Measurements from ENCODE around the gene PPP2R5E. TPM values are rescaled to one million over a fixed set of nuclear protein-coding genes. Genes with fewer than 3 reads are reported as not detected.

PPP2R5E gene
- total RNA-seq, 2 donors from 2014 or later = 17.3 to 18.7 TPM

- Histone ChIP-seq H3K4me1 (peaks cover 0 to 52% of the 10 kb centered on the region in 2 donors), H3K36me3 (no peaks in the 10 kb centered on the region), H3K4me3 (no peak overlapping the region), H3K27me3 (no peaks in the 10 kb centered on the region), H3K9me3 (no peaks in the 10 kb centered on the region), H3K27ac (peak overlapping the region; percentile 66 to 76)
- peak; percentile 78 for DNase-seq (ENCODE audit: low spot score)
- TF ChIP-seq CTCF (IDR thresholded peaks at IDR 0.05) = no peak
Measured at GRCh38 chr14:63435838-63436237, 107.3 kb downstream of the PPP2R5E start.

DNA sequence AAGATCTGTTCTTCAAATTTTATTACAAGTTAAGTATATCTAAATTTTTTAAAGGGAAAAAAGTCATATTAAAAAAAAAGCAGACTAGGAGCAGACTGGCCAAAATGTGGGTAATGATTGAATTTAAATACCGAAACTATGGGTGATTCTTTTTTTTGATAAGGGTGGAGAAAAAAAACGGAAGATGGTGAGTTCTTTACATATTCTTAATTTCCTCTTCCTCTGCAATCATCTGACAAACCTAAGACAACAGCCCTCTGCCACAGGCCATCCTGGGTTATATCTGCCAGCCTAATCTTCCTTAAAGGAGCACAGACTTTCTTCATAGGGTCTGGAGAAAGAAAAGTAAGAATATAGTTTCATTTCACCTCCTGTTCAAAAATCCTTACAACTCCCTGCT, 108.0 kb downstream of the PPP2R5E start:
- H3K27me3 ChIP-seq = no peaks in the 10 kb centered on the region
- no peaks in the 10 kb centered on the region for H3K36me3 ChIP-seq
- H3K9me3 ChIP-seq = no peaks in the 10 kb centered on the region
- no peak for TF ChIP-seq CTCF (IDR thresholded peaks at IDR 0.05)
- no peak overlapping the region for H3K4me3 ChIP-seq
- peak overlapping the region; percentile 66 to 76 for H3K27ac ChIP-seq
- H3K4me1 ChIP-seq = peaks cover 0 to 52% of the 10 kb centered on the region in 2 donors
- no peak for DNase-seq (ENCODE audit: low spot score)

DNA sequence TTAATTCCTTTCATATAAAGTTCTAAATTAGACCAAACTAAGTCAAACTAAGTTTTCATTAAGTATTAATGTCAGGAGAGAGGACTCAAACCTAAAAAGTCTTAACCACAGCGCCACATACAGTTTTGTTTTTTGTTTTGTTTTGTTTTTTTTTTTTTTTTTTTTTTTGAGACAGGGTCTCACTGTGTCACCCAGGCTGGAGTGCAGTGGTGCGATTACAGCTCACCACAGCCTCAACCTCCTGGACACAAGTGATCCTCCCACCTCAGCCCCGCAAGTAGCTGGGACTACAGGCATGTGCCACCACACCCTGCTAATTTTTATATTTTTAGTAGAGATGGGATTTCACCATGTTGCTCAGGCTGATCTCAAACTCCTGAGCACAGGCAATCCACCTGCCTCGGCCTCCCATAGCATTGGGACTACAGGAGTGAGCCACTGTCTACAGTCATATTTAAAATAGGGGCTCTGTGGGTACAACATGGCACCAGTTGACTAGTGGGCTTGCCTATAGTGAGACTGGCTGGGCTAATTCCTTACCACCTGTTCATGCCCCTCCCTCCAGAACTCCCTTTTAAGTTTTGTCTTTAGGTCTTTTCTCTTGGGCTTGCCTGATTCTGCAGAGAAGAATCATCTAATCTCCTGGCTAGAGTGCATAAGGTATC, 110.2 kb downstream of the PPP2R5E start:
- DNase-seq (ENCODE audit: low spot score) = no peak
- TF ChIP-seq CTCF (IDR thresholded peaks at IDR 0.05) = no peak
- no peak overlapping the region for H3K27ac ChIP-seq
- H3K4me3 ChIP-seq = no peak overlapping the region
- no peaks in the 10 kb centered on the region for H3K27me3 ChIP-seq
- no peaks in the 10 kb centered on the region for H3K9me3 ChIP-seq
- H3K36me3 ChIP-seq = no peaks in the 10 kb centered on the region
- peaks cover 0 to 39% of the 10 kb centered on the region in 2 donors for H3K4me1 ChIP-seq

- TF ChIP-seq CTCF (IDR thresholded peaks at IDR 0.05) = no peak
- Histone ChIP-seq H3K4me3 (no peak overlapping the region), H3K4me1 (peaks cover 0 to 31% of the 10 kb centered on the region in 2 donors), H3K9me3 (no peaks in the 10 kb centered on the region), H3K27me3 (no peaks in the 10 kb centered on the region), H3K36me3 (no peaks in the 10 kb centered on the region), H3K27ac (peak overlapping the region in 1 of 2 donors; percentile 28)
- DNase-seq (ENCODE audit: low spot score) = no peak
Measured at GRCh38 chr14:63432228-63432627, 110.9 kb downstream of the PPP2R5E start.

GRCh38 chr14:63431466-63431865, 111.7 kb downstream of the PPP2R5E start:
- no peak for DNase-seq (ENCODE audit: low spot score)
- Histone ChIP-seq H3K27ac (no peak overlapping the region), H3K4me1 (peaks cover 0 to 24% of the 10 kb centered on the region in 2 donors), H3K9me3 (no peaks in the 10 kb centered on the region), H3K36me3 (no peaks in the 10 kb centered on the region), H3K4me3 (no peak overlapping the region), H3K27me3 (no peaks in the 10 kb centered on the region)
- TF ChIP-seq CTCF (IDR thresholded peaks at IDR 0.05) = no peak

DNA sequence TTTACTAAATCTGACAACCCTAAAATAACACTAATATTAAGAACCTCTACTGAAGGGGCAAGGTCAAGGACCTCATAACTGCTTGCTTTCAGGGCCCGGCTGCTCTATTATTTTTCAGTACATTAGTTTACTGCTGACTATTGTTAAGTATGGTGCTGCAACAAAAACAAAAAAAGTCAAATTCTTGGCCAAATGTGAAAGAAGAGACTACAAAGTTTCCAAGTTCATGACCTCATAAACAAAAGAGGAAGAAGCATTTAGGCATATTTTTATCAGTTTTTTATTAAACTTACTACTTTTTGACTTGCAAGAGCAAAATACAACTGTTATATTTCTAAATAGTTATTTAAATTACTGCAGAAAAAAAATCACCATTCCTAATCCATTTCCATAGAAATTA, 114.7 kb downstream of the PPP2R5E start:
- no peak for TF ChIP-seq CTCF (IDR thresholded peaks at IDR 0.05)
- Histone ChIP-seq H3K9me3 (no peaks in the 10 kb centered on the region), H3K4me1 (peaks cover 0 to 14% of the 10 kb centered on the region in 2 donors), H3K36me3 (no peaks in the 10 kb centered on the region), H3K27me3 (no peaks in the 10 kb centered on the region), H3K4me3 (no peak overlapping the region), H3K27ac (no peak overlapping the region)
- DNase-seq (ENCODE audit: low spot score) = no peak
